SKM-1 (cell line): ENCODE results near the gene NFILZ.

Experiments
- DNase-seq: peaks from one replicate; lab custom pipeline; 2025; ENCODE audit not compliant: unreplicated experiment; lab: John Stamatoyannopoulos, UW

NFILZ gene

DNA sequence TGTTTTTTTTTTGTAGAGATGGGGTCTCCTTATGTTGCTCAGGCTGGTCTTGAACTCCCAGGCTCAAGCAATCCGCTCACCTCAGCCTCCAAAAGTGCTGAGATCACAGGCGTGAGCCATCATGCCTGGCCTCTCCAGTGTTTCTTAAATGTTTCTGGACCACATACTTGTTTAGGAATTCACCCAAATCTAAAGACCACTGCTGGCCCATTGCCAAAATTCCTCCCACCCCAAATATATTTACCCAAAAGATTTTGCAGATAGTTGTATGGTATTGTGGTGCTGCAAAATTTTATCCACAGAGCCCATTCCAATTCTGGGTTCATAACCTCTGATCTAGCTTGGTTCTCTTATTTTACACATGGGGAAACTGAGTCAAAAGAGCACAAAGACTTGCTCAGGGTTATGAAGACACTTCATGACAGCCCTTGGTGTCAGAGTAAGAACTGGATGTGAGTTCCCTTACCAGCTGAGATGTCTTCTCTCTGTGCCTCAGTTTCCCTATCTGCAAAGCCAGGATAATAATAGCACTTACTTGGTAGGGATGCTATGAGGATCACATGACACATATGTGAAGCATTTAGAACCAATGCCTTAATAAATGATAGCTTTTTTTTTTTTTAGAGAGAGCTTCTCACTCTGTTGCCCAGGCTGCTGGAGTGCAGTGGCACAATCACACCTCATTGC is 10.9 kb downstream of the NFILZ start:
- no peak for DNase-seq

- peak; percentile 27 for DNase-seq
Observed at GRCh38 chr19:8641908-8642547, 11.6 kb downstream of the NFILZ start.

DNA sequence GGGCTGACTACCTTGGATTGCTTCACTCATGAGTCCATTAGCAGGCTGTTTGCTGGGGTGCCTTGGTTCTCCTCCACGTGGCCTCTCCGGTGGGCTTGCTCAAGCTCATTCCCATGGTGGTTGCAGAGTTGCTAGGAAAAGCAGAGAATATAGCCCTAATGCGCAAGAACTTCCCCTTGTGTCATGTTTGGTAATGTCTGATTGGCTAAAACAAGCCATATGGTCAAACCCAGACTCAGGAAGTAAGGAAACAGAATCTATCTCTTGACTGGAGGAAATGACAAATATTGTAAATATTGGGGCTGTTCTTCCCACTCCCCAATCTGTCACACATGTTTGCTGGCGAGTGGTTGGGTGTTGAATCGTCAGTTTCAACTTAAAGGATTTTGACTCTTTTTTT is 12.1 kb downstream of the NFILZ start:
- no peak for DNase-seq

DNA sequence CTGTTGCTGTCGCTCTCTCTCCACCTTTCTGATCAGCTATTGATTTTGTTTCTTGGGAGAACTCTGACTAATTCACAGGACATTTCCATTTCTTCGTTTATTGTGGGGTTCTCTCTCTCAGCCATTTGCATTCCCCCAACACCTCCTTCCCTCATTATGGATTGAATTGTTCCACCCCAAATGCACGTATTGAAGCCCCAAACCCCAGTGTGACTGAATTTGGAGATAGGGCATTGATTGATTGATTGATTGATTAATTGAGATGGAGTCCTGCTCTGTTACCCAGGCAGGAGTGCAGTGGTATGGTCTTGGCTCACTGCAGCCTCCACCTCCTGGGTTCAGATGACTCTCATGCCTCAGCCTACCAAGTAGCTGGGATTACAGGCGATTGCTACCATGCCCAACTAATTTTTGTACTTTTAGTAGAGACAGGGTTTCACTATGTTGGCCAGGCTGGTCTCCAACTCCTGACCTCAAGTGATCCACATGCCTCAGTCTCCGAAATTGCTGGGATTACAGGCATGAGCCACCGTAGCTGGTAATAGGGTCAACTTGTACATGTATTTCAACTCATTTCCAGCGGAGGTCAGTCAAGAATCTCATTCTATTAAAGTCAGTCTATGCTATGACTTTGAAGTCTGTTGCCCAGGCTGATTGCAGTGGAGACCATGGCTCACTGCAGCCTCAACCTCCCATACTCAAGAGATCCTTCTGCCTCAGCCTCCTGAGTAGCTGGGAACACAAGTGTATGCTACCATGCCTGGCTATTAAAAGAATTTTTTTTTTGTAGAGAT is 13.6 kb downstream of the NFILZ start:
- DNase-seq: no peak

DNA sequence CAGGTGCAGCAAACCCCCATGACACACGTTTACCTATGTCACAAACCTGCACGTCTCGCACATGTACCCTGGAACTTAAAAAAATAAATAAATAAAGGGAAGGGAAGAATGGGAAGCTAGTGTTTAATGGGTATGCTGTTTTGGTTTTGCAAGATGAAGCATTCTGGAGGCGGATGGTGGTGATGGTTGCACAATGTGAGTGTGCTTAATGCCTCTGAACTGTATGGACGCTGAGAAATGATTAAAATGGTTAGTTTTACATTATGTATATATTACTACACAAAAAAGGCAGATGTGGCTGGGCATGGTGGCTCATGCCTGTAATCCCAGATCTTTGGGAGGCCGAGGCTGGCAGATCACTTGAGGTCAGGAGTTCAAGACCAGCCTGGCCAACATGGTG is 17.8 kb downstream of the NFILZ start:
- DNase-seq: peak; percentile 72

- DNase-seq: no peak
Observed at GRCh38 chr19:8654591-8655339, 24.3 kb downstream of the NFILZ start.

GRCh38 chr19:8655340-8655709 is 24.9 kb downstream of the NFILZ start:
- DNase-seq: no peak

DNA sequence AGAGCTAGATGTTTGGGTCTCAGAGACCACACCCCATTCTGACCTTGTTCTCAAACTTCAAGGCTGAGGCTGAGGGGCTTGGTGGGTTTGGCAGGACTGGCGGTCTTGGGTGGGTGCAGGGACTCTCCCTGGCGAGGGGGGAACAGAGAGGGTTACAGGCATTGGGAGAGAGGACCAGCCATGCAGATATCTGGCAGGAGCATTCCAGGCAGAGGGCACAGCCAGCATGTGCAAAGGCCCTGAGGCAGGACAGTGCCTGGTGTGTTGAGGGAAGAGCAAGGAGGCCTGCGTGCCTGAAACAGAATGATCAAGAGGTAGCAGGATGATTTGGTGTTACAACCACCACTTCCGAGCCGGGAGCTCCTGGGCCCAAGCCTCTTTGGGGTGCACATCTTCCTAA is 27.4 kb downstream of the NFILZ start:
- DNase-seq: no peak

GRCh38 chr19:8659905-8660304 is 29.5 kb downstream of the NFILZ start:
- no peak for DNase-seq

- DNase-seq: no peak
Observed at GRCh38 chr19:8662263-8662662, 31.8 kb downstream of the NFILZ start.

GRCh38 chr19:8663920-8664670 is 33.7 kb downstream of the NFILZ start:
- DNase-seq: no peak

DNA sequence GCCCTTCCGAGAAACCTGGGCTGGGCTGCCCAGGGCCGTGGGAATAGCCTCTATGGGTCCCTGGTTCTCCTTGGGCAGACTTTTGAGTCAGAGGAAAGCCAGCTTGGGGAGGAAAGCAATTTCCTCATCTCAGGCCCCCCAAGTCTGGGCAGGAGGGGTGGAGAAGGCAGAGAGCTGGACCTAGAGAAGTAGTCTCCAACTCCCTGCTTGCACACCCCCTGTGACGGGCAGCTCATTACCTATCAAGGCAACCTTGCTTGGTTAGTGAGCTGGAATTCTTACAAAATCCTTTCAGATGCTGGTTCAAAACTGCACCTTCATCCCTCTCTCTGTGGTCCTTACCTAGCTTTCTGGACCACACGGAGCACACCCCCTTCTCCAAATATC is 34.2 kb downstream of the NFILZ start:
- DNase-seq: no peak

- no peak for DNase-seq
Observed at GRCh38 chr19:8665468-8666213, 35.2 kb downstream of the NFILZ start.

- DNase-seq: no peak
Observed at GRCh38 chr19:8666814-8667405, 36.5 kb downstream of the NFILZ start.

- DNase-seq: no peak
Observed at GRCh38 chr19:8673276-8673891, 43.0 kb downstream of the NFILZ start.

- no peak for DNase-seq
Observed at GRCh38 chr19:8675066-8675465, 44.6 kb downstream of the NFILZ start.

- no peak for DNase-seq
Observed at GRCh38 chr19:8678244-8678807, 47.9 kb downstream of the NFILZ start.
